GM12891 (cell line): Measurements from ENCODE around the gene MYOZ2.

Experiments
- POLR2A ChIP-seq: IDR thresholded peaks from 2 replicates; pipeline ENCODE4 v1.6.1; 2011; ENCODE audit warnings: low read depth, low read length, control low read depth
- POLR2AphosphoS5 ChIP-seq: IDR thresholded peaks from 2 replicates; pipeline ENCODE4 v1.6.1; 2011; ENCODE audit warnings: low read depth, low read length, control low read depth
- POU2F2 ChIP-seq: IDR thresholded peaks from 2 replicates; pipeline ENCODE4 v1.6.1; 2011; ENCODE audit warnings: low read depth, mild to moderate bottlenecking, control low read depth, low read length, moderate library complexity
- TAF1 ChIP-seq: IDR thresholded peaks from 2 replicates; pipeline ENCODE4 v1.6.1; 2011; ENCODE audit warnings: low read depth, low read length, control low read depth

GRCh38 chr4:119211867-119212233, 76.2 kb downstream of the MYOZ2 start:
- no peak for TF ChIP-seq POU2F2
- TF ChIP-seq POLR2A = no peak
- no peak for TF ChIP-seq TAF1
- no peak for TF ChIP-seq POLR2AphosphoS5
